ENCODE results near the gene NPTXR.

NPTXR gene

DNA sequence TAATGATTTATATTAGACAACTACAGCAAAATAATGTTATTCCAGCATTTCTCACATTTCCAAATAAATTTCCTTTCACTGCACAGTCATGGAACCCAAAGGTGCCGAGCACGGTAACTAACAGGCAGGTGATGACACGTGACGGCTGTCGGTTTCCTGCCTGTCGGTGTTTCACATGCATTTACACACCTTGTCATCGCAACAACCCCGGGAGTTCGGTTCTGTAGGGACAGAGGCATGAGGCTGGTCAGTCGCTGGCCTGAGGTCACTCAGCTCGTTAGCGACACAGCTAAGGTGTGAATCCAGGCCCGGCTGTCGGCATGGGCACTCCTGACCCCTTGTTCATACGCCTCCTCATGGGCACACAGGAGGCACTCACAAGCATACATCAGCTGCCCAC, 59.8 kb downstream of the NPTXR start:
- H3K4me3 ChIP-seq (replicated peaks; ENCODE audit: low read depth, low read length), result no peak overlapping the region
- DNase-seq (ENCODE audit: extremely low read depth, low read depth), result no peak
- TF ChIP-seq, protein P1, sequence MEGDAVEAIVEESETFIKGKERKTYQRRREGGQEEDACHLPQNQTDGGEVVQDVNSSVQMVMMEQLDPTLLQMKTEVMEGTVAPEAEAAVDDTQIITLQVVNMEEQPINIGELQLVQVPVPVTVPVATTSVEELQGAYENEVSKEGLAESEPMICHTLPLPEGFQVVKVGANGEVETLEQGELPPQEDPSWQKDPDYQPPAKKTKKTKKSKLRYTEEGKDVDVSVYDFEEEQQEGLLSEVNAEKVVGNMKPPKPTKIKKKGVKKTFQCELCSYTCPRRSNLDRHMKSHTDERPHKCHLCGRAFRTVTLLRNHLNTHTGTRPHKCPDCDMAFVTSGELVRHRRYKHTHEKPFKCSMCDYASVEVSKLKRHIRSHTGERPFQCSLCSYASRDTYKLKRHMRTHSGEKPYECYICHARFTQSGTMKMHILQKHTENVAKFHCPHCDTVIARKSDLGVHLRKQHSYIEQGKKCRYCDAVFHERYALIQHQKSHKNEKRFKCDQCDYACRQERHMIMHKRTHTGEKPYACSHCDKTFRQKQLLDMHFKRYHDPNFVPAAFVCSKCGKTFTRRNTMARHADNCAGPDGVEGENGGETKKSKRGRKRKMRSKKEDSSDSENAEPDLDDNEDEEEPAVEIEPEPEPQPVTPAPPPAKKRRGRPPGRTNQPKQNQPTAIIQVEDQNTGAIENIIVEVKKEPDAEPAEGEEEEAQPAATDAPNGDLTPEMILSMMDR (IDR thresholded peaks at IDR 0.05; ENCODE audit: low read depth, low read length, missing control alignments), result no peak

DNA sequence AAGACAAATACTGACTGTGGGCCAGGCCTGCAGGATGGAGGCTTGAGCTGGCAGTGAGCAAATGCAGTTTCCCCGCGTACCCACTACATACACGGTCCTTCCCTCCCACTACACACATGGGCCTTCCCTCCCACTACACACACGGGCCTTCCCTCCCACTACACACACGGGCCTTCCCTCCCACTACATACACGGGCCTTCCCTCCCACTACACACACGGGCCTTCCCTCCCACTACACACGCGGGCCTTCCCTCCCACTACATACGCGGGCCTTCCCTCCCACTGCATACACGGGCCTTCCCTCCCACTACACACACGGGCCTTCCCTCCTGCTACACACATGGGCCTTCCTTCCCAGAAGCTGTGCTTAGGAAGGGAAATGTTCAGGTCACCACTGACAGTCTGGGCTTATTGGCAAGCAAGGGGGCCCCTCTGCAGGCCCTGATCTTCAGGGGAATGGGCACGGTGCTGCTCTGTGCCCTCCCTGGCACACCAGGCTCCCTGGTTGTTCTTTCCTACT, 60.7 kb downstream of the NPTXR start:
- no peak for DNase-seq (ENCODE audit: extremely low read depth, low read depth)
- TF ChIP-seq, protein P1 (IDR thresholded peaks at IDR 0.05; ENCODE audit: low read depth, low read length, missing control alignments), result no peak
- H3K4me3 ChIP-seq (replicated peaks; ENCODE audit: low read depth, low read length), result no peak overlapping the region

DNA sequence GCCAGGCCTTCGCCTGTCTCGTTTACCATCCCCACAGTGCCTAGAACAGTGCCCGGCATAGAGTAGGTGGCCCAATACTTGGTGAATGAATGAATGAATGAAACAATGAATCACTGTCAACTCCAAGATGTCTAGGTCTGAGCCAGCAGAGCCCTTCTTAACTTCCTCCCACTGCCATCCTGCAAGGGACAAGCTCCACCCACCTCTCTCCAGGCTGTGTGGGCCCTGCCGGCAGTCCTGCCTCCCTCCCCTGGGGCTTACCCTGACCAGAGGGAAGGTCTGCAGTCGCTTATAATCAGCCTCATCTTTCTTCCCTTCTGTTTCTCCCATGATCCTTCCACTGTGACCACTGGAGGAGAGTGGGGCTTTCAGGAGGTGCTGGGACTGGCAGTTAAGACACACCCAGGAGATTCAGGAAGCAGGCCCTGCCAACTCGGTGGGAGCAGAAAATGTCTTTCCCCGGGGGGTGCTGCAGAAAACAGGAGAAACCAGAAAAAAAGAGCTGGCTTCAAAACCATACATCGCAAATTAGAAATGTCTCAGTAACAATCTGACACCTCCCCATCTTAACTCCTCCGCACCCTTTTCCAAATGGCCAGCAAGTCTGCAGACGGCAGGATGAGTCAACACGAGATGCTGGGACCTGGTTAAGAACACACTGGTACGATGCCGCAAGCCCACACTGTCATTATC, 61.3 kb downstream of the NPTXR start:
- no peak overlapping the region for H3K4me3 ChIP-seq (replicated peaks; ENCODE audit: low read depth, low read length)
- TF ChIP-seq, protein P1 (IDR thresholded peaks at IDR 0.05; ENCODE audit: low read depth, low read length, missing control alignments), result no peak
- no peak for DNase-seq (ENCODE audit: extremely low read depth, low read depth)

DNA sequence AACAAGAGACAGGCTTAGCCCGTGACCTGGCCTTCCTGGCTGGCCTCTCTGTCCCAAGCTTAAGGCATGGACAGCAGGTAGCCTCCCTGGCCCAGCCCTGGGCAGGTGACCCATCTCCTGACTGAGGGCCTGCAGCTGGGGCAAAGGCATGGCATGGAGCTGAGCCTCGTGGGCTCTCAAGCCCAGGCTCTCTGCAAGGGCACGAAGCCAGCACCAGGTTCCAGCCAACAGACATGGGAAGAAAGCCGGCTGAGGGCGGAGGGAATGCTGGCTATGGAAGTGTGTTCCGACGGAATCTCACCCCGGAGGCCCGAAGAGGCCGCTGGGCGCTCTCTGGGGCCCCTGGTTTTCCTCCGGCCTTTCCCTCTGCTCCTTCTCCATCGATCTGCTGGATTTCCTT, 62.8 kb downstream of the NPTXR start:
- DNase-seq (ENCODE audit: extremely low read depth, low read depth), result no peak
- no peak overlapping the region for H3K4me3 ChIP-seq (replicated peaks; ENCODE audit: low read depth, low read length)
- TF ChIP-seq, protein P1 (IDR thresholded peaks at IDR 0.05; ENCODE audit: low read depth, low read length, missing control alignments), result no peak

DNA sequence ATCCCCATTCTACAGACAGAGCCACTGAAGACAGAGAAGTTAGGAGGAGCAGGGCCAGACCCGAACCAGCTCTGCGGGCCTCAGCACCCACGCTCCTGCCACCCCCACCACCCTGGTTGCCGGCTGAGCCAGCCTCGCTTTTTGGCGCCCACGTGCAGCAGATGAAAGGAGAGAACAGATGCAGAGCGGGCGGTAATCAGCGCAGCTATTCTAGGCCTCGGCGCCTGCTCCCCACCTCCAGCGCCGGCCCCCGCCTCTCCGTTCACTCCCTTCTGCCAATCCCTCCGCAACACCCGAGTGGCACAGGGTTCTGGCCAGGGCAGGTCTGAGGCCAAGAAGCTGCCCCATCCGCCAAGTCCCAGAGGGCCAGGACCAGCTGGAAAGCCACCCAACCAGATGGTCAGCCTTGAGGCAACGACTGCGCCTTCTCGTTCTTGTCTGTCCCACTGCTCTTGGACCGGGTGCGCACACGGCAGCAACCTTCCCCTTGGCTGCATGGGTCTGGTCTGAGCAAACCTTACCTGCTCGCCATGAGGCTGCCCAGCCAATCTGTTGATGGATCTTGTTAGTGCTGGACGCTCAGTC, 66.6 kb downstream of the NPTXR start:
- no peak overlapping the region for H3K4me3 ChIP-seq (replicated peaks; ENCODE audit: low read depth, low read length)
- no peak for DNase-seq (ENCODE audit: extremely low read depth, low read depth)
- TF ChIP-seq, protein P1 (IDR thresholded peaks at IDR 0.05; ENCODE audit: low read depth, low read length, missing control alignments), result no peak

DNA sequence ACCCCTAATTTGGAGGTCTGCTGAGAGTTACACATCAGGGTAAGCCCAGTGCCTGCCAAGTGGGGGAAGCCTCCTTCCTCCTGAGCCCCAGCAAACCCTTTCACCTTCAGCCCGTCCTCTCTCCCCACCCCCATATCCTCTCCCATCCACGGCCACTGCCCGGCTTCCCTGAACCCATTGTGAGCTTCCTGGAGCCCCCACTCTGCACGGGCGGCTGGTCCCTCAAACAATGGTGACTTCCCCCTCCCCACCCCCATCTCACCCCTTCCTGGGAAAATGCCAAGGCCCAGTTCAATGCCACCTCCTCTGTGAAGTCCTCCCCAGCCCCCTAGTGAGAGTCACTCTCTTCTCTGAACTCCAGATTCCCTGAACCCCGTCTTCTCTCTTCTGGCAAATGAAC, 67.7 kb downstream of the NPTXR start:
- DNase-seq (ENCODE audit: extremely low read depth, low read depth), result no peak
- H3K4me3 ChIP-seq (replicated peaks; ENCODE audit: low read depth, low read length), result no peak overlapping the region
- TF ChIP-seq, protein P1 (IDR thresholded peaks at IDR 0.05; ENCODE audit: low read depth, low read length, missing control alignments), result no peak
